GM21381 (cell line): ENCODE measurements around the gene ARHGAP42.
"Not testable (repeated sequence)": the region's sequence is repeated elsewhere in the genome, so short reads cannot be mapped to it uniquely, and the experiment has no call there.

Experiments
- ATAC-seq: cut with Tn5 transposase; IDR thresholded peaks from one replicate; pipeline ENCODE4 v1.9.1; 2021; ENCODE audit warnings: mild to moderate bottlenecking, moderate library complexity; ENCODE audit not compliant: unreplicated experiment

The ARHGAP42 gene

GRCh38 chr11:100716838-100717237 is 29.8 kb downstream of the ARHGAP42 start:
- ATAC-seq = no peak

GRCh38 chr11:100719362-100719761 is 32.3 kb downstream of the ARHGAP42 start:
- ATAC-seq = no peak

- no peak for ATAC-seq
These were observed 32.7 kb downstream of the ARHGAP42 start for GRCh38 chr11:100719809-100720221.

DNA sequence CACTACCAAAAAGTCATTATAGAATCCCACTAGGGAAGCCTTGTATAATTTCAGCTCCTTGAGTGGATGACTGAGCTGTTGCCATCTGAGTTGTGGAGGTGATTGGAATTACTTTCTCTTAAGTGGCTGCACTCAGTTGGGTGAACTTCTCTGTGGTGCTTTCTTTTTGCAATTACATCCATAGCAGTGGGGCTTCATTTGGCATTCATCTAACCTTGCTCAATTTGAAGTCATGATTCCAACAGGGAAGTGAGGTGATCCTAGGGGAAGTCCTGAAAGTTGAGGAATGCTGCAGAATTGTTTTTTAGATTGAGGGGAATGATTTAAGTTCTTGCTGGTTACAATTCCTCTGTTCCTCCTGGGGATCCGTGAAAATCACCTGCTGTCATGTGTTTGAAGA is 39.6 kb downstream of the ARHGAP42 start:
- ATAC-seq = no peak

- no peak for ATAC-seq
These were observed 40.3 kb downstream of the ARHGAP42 start for GRCh38 chr11:100727410-100727809.

DNA sequence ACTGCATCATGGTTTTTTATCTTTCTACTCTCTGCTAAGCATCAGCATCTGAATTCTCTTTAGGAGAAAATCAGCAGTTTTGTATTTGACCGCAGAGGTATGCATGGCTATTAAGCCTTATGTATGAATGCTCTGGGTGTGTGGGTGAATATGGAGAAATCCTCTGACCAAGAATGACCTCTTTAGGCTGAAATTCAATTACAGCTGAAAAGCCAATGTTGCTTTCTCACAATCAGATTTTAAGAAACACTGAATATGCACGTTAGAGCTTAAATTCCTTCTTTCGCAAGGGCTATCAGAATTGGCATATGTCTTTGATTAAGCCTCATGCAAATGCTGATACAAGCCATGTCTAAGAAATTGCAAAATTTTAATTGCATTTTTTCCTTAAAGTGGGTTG is 43.2 kb downstream of the ARHGAP42 start:
- ATAC-seq = no peak

DNA sequence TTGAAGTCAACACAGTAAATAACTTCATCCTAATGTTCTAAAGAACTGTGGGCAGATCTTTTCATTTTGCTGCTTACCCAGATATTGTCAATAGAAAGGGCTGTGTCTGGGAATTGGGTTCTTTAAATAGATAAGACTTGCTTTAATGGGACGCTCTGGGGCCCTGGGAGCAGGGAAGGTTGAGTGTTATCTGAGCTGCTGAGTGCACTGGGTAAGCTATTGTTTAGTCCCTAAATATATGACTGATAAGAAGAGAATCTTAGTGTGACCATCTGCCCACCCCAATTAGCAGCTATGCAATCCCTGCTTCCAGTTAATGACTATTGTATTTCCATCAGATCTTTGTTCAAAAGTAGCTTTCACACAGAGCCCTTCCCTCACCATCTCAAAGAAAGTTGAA is 44.4 kb downstream of the ARHGAP42 start:
- ATAC-seq = no peak

DNA sequence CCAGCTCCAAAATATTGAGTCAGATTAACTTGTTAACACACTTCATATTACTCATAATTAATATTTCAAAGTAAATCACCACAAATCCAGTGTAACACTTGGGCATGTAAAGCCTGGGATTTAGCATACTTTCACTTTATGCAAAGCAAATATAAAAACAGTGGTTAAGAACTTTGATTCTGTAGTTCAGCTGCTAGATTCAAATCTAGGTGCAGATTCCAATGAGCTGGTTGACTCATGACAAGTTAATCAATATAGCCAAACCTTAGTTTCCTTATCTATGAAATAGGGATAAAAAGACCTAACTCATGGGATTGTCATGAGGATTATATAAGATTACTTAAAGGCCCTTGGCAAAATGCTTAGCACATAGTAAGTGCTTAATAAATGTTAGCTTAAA is 45.9 kb downstream of the ARHGAP42 start:
- ATAC-seq = no peak

DNA sequence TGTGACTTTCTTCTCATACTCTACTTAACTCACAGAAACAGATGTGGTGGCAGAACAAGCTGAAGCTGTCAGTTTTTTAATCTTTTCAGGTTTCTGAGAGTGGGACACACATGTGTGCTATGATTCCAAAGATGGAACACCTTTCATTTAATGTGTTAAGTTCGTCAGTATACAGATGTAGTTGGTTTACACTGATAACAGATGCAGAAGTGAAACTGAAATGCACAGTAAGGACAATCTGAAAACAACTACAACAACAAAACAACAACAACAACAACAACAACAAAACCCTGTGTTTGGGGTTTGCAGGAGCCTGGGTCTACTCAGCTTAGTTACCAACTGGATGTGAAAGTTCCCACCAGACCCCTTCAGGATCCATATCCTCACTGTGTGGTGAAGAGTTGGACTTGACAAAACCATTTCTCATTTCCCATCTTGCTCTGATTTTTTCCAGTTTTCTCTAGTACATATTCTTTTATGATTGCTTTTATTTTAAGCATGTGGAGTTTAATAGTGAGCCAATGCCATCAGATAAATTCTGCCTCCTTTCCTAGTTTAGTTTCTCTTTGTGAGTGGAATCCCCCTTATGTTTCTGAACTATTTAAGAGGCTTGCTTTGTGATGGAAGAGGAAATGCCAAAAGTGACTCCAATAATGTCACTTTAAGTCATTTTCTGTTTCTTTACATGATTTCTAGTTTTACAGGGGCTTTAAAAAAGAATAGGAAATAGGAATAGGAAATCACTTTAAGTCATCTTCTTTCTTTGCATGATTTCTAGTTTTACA is 47.8 kb downstream of the ARHGAP42 start:
- ATAC-seq = peak; percentile 52

DNA sequence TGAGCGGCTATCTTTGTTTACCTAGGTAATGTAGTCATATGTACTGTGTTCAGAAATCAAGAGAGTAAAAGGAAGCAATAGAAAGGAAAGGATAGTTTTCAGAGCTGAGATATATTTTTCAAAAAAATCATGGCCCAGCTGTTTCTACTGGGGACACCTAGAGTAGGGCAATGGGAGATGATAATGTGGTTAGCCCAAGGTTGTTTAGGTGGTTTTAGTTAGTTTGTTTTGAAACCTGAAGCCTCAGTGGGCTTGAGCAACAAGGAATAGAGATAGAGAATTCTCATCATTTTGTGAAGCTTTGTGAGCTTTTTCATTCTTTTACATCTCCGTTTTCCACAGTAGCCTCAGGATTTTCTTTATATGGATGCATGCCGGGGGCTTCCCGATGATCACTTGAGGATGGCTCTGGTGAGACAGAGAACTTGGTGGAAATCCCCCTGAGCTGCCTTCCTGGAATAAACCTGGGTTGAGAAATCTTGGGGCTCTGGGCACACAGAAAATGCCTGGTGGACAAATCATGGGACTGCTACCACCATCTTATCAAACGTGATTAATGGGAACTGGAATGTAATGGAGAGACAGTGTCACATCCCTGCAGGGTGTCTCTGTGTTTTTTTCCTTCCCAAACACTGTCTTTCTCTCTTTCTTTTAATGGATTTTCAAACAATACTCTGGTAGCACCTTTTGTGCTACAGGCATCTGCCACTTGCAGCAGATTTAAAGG is 49.0 kb downstream of the ARHGAP42 start:
- ATAC-seq = no peak

- no peak for ATAC-seq
These were observed 51.7 kb downstream of the ARHGAP42 start for GRCh38 chr11:100738701-100739270.

DNA sequence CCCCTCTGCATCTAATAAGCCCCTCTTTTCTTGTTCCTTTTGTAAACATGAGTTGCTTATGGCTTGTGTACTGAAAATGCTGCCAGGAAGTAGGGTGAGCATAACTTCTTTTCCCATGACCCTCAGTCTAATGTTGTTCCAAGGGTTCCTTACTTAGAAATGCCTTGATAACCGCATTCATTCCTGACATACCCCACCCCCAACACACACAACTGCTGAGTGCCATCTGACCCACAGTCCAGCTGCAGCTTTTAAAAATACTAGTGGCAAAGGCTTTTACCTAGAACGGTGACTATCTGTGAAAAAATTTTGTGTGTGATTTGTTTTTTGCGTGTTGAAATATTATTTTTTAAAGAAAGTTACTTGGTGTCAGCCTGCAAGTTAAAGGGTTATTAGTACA is 52.6 kb downstream of the ARHGAP42 start:
- no peak for ATAC-seq

- no peak for ATAC-seq
These were observed 53.4 kb downstream of the ARHGAP42 start for GRCh38 chr11:100740440-100740839.

DNA sequence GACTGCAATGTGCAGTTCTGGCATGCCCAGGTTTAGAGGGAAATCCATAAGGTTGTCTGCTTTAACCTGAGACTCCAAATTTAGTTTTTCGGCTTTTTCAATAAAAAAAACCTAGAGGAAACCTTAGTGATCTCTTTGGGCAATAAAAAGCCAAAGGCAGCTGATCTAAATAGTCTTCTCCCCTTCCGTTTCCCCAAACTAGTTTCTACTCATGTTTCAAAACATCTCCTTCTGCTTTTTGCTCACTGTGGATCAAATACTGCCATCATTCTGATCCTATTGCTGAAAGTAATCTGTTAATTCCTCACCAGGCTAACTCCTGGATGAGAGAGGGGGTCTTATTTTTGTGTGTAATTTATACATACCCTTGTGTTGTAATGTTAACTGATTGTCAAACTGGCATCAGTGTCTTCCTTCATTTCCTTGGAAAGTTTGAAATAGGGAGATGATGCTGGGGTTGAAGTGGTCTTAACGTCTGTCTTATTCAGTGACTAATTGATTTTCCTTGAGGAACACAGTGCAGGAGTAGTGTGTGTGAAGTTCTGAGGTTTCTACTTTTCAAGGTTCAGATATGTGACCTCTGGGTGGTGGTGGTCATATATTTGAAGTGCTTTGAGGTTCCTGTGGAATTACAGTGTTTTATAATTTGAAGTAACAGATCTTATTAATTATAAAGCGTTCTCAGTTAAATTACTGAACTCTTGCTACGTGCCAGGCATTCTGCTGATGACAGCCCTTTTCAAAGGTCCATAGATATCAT is 55.0 kb downstream of the ARHGAP42 start:
- ATAC-seq = no peak

DNA sequence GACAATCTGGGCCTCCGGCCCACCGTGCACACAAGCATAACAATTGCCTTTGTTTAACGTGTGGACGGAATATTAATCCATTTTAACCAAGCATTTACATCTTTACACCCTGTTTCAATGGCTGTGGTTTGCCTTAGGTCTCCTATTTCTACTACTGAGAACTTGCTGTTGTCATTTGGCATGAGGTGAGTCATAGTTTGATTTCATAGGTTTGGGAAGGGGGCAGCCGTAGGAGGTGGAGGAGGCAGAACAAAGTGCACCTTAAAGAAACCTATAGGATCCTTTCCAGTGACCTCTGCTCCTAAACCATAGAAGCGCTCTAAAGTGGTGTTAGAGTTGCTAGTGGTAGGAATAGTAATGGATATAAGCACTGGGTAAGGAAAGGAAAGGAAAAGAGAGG is 59.4 kb downstream of the ARHGAP42 start:
- no peak for ATAC-seq

DNA sequence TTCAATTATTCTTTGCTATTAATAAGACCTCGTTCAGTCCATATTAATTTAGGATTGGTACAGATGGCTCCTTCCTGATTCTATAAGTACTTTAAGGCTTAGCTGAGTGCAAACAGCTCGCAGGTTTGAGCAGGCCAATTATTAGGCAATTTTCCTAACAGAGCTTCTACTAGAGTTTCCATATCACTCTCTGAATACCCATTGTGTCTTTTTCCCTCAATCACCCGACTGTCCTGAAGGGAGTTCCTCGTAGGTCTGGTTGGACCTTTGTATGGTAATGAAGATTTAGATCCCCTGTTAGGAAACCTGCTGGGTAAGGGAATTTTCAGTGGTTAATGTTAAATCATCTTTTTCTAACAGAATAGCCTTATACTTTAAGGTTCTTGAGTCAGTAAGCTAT is 61.1 kb downstream of the ARHGAP42 start:
- no peak for ATAC-seq

DNA sequence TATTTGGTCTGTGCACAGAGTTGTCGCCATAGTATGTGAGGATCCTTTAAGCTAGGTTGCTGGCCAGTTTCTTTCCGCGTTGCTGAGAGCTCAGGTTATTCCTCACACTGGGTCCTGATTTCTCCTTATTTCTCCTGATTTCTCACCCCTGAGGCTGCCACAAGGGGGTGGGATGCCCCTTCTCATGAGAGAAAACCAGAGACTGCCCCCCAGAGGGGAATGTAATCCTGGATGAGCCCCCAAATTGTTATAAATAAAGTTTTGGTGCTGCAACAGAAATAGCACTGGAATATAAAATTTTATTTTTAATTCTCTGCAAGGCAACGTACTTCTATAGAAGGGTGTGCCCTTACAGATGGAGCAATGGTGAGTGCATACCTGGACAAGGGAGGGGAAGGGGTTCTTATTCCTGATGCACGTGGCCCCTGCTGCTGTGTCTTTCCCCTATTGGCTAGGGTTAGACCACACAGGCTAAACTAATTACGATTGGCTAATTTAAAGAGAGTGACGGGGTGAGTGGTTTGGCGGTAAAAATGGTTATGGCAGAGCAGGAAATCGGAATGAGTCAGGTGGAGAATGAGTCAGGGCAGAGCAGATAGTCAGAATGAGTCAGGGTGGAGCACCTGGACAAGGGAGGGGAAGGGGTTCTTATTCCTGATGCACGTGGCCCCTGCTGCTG is 62.9 kb downstream of the ARHGAP42 start:
- not testable (repeated sequence) for ATAC-seq

DNA sequence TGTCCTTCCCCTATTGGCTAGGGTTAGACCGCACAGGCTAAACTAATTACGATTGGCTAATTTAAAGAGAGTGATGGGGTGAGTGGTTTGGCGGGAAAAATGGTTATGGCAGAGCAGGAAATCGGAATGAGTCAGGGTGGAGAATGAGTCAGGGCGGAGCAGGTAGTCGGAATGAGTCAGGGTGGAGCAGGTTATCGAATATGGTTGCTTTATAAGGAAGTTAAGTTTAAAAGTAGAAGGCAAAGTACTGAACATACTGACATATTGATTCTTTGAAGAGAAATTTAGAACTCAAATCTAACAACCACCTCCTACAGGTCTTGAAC is 63.4 kb downstream of the ARHGAP42 start:
- ATAC-seq = not testable (repeated sequence)

GRCh38 chr11:100752371-100753171 is 65.5 kb downstream of the ARHGAP42 start:
- ATAC-seq = no peak

GRCh38 chr11:100753172-100753543 is 66.1 kb downstream of the ARHGAP42 start:
- ATAC-seq = no peak
